Psoas muscle (tissue), 8 donors: ENCODE results near the gene SH3RF1. TPM values are rescaled to one million over a fixed set of nuclear protein-coding genes. Genes with fewer than 3 reads are reported as not detected.

Experiments used
- ATAC-seq, 4 donors: fragments of 200-7000 bp; cut with Tn5 transposase; one replicate each; pipeline ENCODE4 v1.9.1; 2020; ENCODE audit warnings: moderate library complexity in 3 of 4, mild to moderate bottlenecking in 2 of 4
- DNase-seq, 2 donors: peaks; one replicate each; pipeline ENCODE4 v3.0.0-alpha.2; 2020
- H3K27ac ChIP-seq: fragments of 200-600 bp; one replicate; pipeline ENCODE4 v1.8.0; 2022
- H3K27me3 ChIP-seq, 3 donors: fragments of 200-600 bp in 1 of 3; one replicate each; pipeline versions ENCODE4 v1.6.1 to v1.8.0; 2013 to 2022; ENCODE audit warnings: low read length in 2 of 3, mild to moderate bottlenecking in 2 of 3, moderate library complexity in 1 of 3; ENCODE audit not compliant: insufficient read depth in 3 of 3
- H3K36me3 ChIP-seq, 2 donors: fragments of 200-600 bp in 1 of 2; one replicate each; pipeline versions ENCODE4 v1.6.1 to v1.8.0; 2013 to 2022; ENCODE audit warnings: low read depth in 1 of 2, mild to moderate bottlenecking in 1 of 2, moderate library complexity in 1 of 2; ENCODE audit not compliant: insufficient read depth in 1 of 2
- H3K4me1 ChIP-seq: fragments of 200-600 bp; one replicate; pipeline ENCODE4 v1.8.0; 2022
- H3K4me3 ChIP-seq: fragments of 200-600 bp; one replicate; pipeline ENCODE4 v1.8.0; 2022; ENCODE audit warnings: mild to moderate bottlenecking
- H3K9me3 ChIP-seq: fragments of 200-600 bp; one replicate; pipeline ENCODE4 v1.8.0; 2022
- CTCF ChIP-seq: fragments of 200-600 bp; IDR thresholded peaks from one replicate; pipeline ENCODE4 v1.8.0; 2022; ENCODE audit warnings: antibody characterized with exemption
- WGBS, 3 donors: extraction: QIAGEN DNeasy Blood & Tissue Kit; methylation state at CpG; one replicate each; pipeline versions ENCODE4 v1.1.6 to v1.1.7; 2013; 5-methylcytosine and 5-hydroxymethylcytosine counted together
- intact Hi-C, 2 donors: fragments of 100-400 bp; cut with DNase I; formaldehyde crosslinking; loops; one replicate each; pipeline versions ENCODE4 v1.11.0 to v1.14.2; 2022
- polyA plus RNA-seq, 3 donors: library from polyadenylated mRNA; stranded (reverse); fragments of 200-250 nt; gene quantifications; one replicate each; pipeline ENCODE4 v1.2.3, GENCODE V29; 2013
- total RNA-seq, 4 donors: library from RNA; stranded (reverse); fragmentation: NEBNext Ultra II Directional in 2 of 4; extraction: Animal tissue kit (Norgen Biotek cat#: 25700) in 2 of 4; gene quantifications; one replicate each; pipeline versions ENCODE4 v1.2.1 to v1.2.4, GENCODE V29; 2021 to 2023
- donor health status: healthy with polysubstance abuse.
- donor health status: DM: no; HTN: no; CAD: no; lungs with moderate emphysema.
- donor health status: Bipolar disorder and iron deficiency.
- donor health status: healthy.
- donor health status: DM: yes; HTN: yes; CAD: no.
- donor health status: DM: no; HTN: no; CAD: no.
- donor health status: DM: no; HTN: no; CAD: no.
- donor health status: DM: yes; HTN: yes; CAD: no.

The SH3RF1 gene
- total and polyA plus RNA-seq, 7 donors, result 4.8 to 35.9 (median 19.2) TPM

GRCh38 chr4:169174247-169174646 lies 96.5 kb downstream of the SH3RF1 start:
- Histone ChIP-seq H3K4me3 (no peak overlapping the region), H3K27me3 (no peaks in the 10 kb centered on the region), H3K4me1 (peaks cover 15% of the 10 kb centered on the region), H3K9me3 (no peaks in the 10 kb centered on the region), H3K27ac (no peak overlapping the region), H3K36me3 (no peaks in the 10 kb centered on the region)
- no peak for TF ChIP-seq CTCF
- ATAC-seq (no peak), DNase-seq (no peak)
- 87 to 92% (median 91%) methylated on average over 3 of the region's 3 CpGs for WGBS, 3 donors
- intact Hi-C loops, result no loop called here

GRCh38 chr4:169167957-169168858 lies 102.5 kb downstream of the SH3RF1 start:
- Histone ChIP-seq H3K27me3 (no peaks in the 10 kb centered on the region), H3K4me1 (peaks cover 23% of the 10 kb centered on the region), H3K36me3 (no peaks in the 10 kb centered on the region), H3K9me3 (no peaks in the 10 kb centered on the region), H3K4me3 (no peak overlapping the region), H3K27ac (no peak overlapping the region)
- DNase-seq (no peak), ATAC-seq (no peak)
- TF ChIP-seq CTCF, result no peak
- intact Hi-C loops, result no loop called here
- WGBS, 3 donors, result 69 to 70% (median 70%) methylated on average over 2 of the region's 2 CpGs

- no peak for DNase-seq
- Histone ChIP-seq H3K27ac (no peak overlapping the region), H3K27me3 (no peaks in the 10 kb centered on the region), H3K4me3 (no peak overlapping the region), H3K4me1 (peaks cover 28% of the 10 kb centered on the region), H3K36me3 (no peaks in the 10 kb centered on the region), H3K9me3 (no peaks in the 10 kb centered on the region)
- no peak for ATAC-seq
- no peak for TF ChIP-seq CTCF
- WGBS, 3 donors, result 52 to 87% (median 61%) methylated on average over 1 of the region's 1 CpG
- intact Hi-C loops, result no loop called here
These were observed 105.9 kb downstream of the SH3RF1 start for GRCh38 chr4:169164669-169165415.

- no peaks in the 10 kb centered on the region for H3K36me3 ChIP-seq
- peaks cover 28% of the 10 kb centered on the region for H3K4me1 ChIP-seq
- TF ChIP-seq CTCF, result no peak
- no peaks in the 10 kb centered on the region for H3K9me3 ChIP-seq
- no peak for DNase-seq
- H3K4me3 ChIP-seq, result no peak overlapping the region
- intact Hi-C loops, result no loop called here
- ATAC-seq, result no peak
- H3K27me3 ChIP-seq, result no peaks in the 10 kb centered on the region
- no peak overlapping the region for H3K27ac ChIP-seq
These were observed 106.6 kb downstream of the SH3RF1 start for GRCh38 chr4:169163947-169164668.
